GM12878 (cell line): ENCODE data around the gene SSH2. TPM values are rescaled to one million over a fixed set of nuclear protein-coding genes. Genes with fewer than 3 reads are reported as not detected.

Experiments used
- ATAC-seq: fragments of 200-7000 bp; cut with Tn5 transposase; 3 replicates; pipeline ENCODE4 v1.9.1; 2020; ENCODE audit warnings: mild to moderate bottlenecking, moderate library complexity
- BruUV-seq: library from RNA; stranded (reverse); fragments of 400-500 nt; replicated peaks from 2 replicates; lab custom pipeline; 2021; lab: Mats Ljungman, UMichigan
- CTCF ChIA-PET: fragments of 300-600 bp; sonication (Branson Sonifier 250); formaldehyde crosslinking; extraction: SDS; loops from one replicate; lab custom pipeline; 2021; ENCODE audit warnings: inconsistent platforms; lab: Yijun Ruan, JAX
- POLR2A ChIA-PET: fragments of 350-600 bp; formaldehyde crosslinking; extraction: SDS; loops from one replicate; lab custom pipeline; 2021; ENCODE audit warnings: inconsistent platforms; lab: Charles Lee
- RAD21 ChIA-PET: fragments of 300-600 bp; sonication (Branson Sonifier 250); formaldehyde crosslinking; loops from one replicate; lab custom pipeline; 2023; ENCODE audit warnings: antibody characterized with exemption; ENCODE audit not compliant: unreplicated experiment; lab: Charles Lee
- SMC1A ChIA-PET: fragments of 300-600 bp; sonication (Branson Sonifier 250); formaldehyde crosslinking; loops from one replicate; lab custom pipeline; 2023; ENCODE audit not compliant: unreplicated experiment, uncharacterized antibody; lab: Charles Lee
- DNase-seq: peaks from one replicate; pipeline ENCODE4 v3.0.0-alpha.2; 2011; ENCODE audit warnings: low read depth, low spot score
- FAIRE-seq: peaks from 3 replicates; lab custom pipeline; 2011; peaks lifted over from hg19 to GRCh38; lab: Jason Lieb, UNC
- H2AFZ ChIP-seq: 2 replicates; pipeline ENCODE4 v1.6.0; 2011; ENCODE audit warnings: low read depth, low read length, control low read depth; ENCODE audit not compliant: control insufficient read depth
- H3K27ac ChIP-seq: 2 replicates; pipeline ENCODE4 v1.5.1; 2011; ENCODE audit warnings: control low read depth; ENCODE audit not compliant: control insufficient read depth, insufficient read depth
- H3K27me3 ChIP-seq, 2 experiments: replicated peaks in 1 of 2; 2 replicates each; pipeline versions ENCODE4 v1.6.0 to v1.6.1; 2011; ENCODE audit warnings: low read length in 1 of 2; ENCODE audit not compliant: control insufficient read depth in 2 of 2, insufficient read depth in 2 of 2
- H3K36me3 ChIP-seq, 2 experiments: 2 replicates each; pipeline ENCODE4 v1.5.1; 2011; ENCODE audit warnings: low read length in 1 of 2; ENCODE audit not compliant: control insufficient read depth in 2 of 2, insufficient read depth in 2 of 2
- H3K4me1 ChIP-seq: 2 replicates; pipeline ENCODE4 v1.6.1; 2011; ENCODE audit warnings: mild to moderate bottlenecking, low read length, moderate library complexity, mixed read lengths; ENCODE audit not compliant: control insufficient read depth, insufficient read depth
- H3K4me2 ChIP-seq: 2 replicates; pipeline ENCODE4 v1.6.0; 2011; ENCODE audit warnings: control low read depth; ENCODE audit not compliant: control insufficient read depth, insufficient read depth
- H3K4me3 ChIP-seq: fragments of 200-600 bp; sonication (generic); 2 replicates; pipeline ENCODE4 v1.5.1; 2016
- H3K79me2 ChIP-seq: 2 replicates; pipeline ENCODE4 v1.6.0; 2011; ENCODE audit warnings: low read length; ENCODE audit not compliant: control insufficient read depth, insufficient read depth
- H3K9ac ChIP-seq: 2 replicates; pipeline ENCODE4 v1.8.0; 2011; ENCODE audit warnings: low read length, control low read depth, mixed read lengths; ENCODE audit not compliant: control insufficient read depth, insufficient read depth
- H3K9me3 ChIP-seq: replicated peaks from 3 replicates; pipeline ENCODE4 v1.5.1; 2011; ENCODE audit warnings: mild to moderate bottlenecking, low read length; ENCODE audit not compliant: control insufficient read depth, insufficient read depth
- H4K20me1 ChIP-seq: 2 replicates; pipeline ENCODE4 v1.6.0; 2011; ENCODE audit not compliant: control insufficient read depth, insufficient read depth
- CREM ChIP-seq: IDR thresholded peaks from 2 replicates; pipeline ENCODE4 v1.6.1; 2014; ENCODE audit warnings: antibody characterized with exemption, low read depth
- DPF2 ChIP-seq: fragments of 450-650 bp; IDR thresholded peaks from 2 replicates; pipeline ENCODE4 v1.6.1; 2017; ENCODE audit warnings: mild to moderate bottlenecking
- ESRRA ChIP-seq: IDR thresholded peaks from 2 replicates; pipeline ENCODE4 v1.6.1; 2012; ENCODE audit warnings: mild to moderate bottlenecking, low read length, improper control_type of control experiment
- FOXM1 ChIP-seq: IDR thresholded peaks from 2 replicates; pipeline ENCODE4 v1.6.1; 2012; ENCODE audit warnings: low read depth, mild to moderate bottlenecking, inconsistent platforms, low read length, moderate library complexity
- KAT2A ChIP-seq: conservative IDR thresholded peaks from 2 replicates; pipeline ENCODE4 v1.6.1; 2011; ENCODE audit warnings: low read depth, low read length; ENCODE audit not compliant: control insufficient read depth
- MTA2 ChIP-seq: fragments of 450-650 bp; IDR thresholded peaks from 2 replicates; pipeline ENCODE4 v1.6.1; 2016; ENCODE audit warnings: low read depth, mild to moderate bottlenecking, moderate library complexity
- MYC ChIP-seq: IDR thresholded peaks from 2 replicates; pipeline ENCODE4 v1.6.1; 2011; ENCODE audit warnings: mild to moderate bottlenecking, low read length, moderate library complexity, inconsistent platforms; ENCODE audit not compliant: insufficient read depth, insufficient replicate concordance, insufficient read length, severe bottlenecking
- STAT3 ChIP-seq: IDR thresholded peaks from 2 replicates; pipeline ENCODE4 v1.6.1; 2011; ENCODE audit warnings: low read depth, low read length, improper control_type of control experiment
- TAF1 ChIP-seq: IDR thresholded peaks from 2 replicates; pipeline ENCODE4 v1.6.1; 2011; ENCODE audit warnings: mild to moderate bottlenecking, low read depth, low read length, borderline replicate concordance
- TBL1XR1 ChIP-seq: IDR thresholded peaks from 2 replicates; pipeline ENCODE4 v1.6.1; 2012; ENCODE audit warnings: low read depth, low read length, improper control_type of control experiment
- TCF7 ChIP-seq: IDR thresholded peaks from 2 replicates; pipeline ENCODE4 v1.6.1; 2014; ENCODE audit warnings: antibody characterized with exemption, borderline replicate concordance
- WGBS: methylation state at CpG from one replicate; pipeline ENCODE4 v1.1.6; 2016; ENCODE audit warnings: low lambda C conversion rate; ENCODE audit not compliant: insufficient replicate concordance, insufficient coverage; ENCODE audit errors: missing lambda C conversion rate; 5-methylcytosine and 5-hydroxymethylcytosine counted together
- in situ Hi-C: fragments of 300-500 bp; cut with MboI; formaldehyde crosslinking; loops from 9 replicates; pipeline ENCODE4 v1.14.3; 2018; ENCODE audit warnings: mixed read lengths
- intact Hi-C: fragments of 100-400 bp; cut with micrococcal nuclease; formaldehyde crosslinking; loops from one replicate; pipeline ENCODE4 v1.14.2; 2022; ENCODE audit not compliant: unreplicated experiment
- polyA plus RNA-seq, 11 experiments: library from polyadenylated mRNA; depleted of rRNA in 4 of 11; unstranded in 6 of 11; stranded (reverse) in 5 of 11; fragments of >200 nt; fragmentation: Nextera tagmentation in 4 of 11; fragmentation: Illumina TruSeq in 1 of 11; extraction: Ambion mirVana in 4 of 11; extraction: Trizol in 1 of 11; gene quantifications; 1 replicate in 1 of 11; 2 replicates in 10 of 11; pipeline versions ENCODE4 v1.2.1 to v1.2.3, GENCODE V29; 2011 to 2016; ENCODE audit warnings: inconsistent platforms in 2 of 11, missing spikeins in 2 of 11, low read depth in 1 of 11
- total RNA-seq, 4 experiments: library from RNA; depleted of rRNA in 3 of 4; stranded (reverse); fragments of >200 nt in 3 of 4; fragmentation: Illumina TruSeq in 1 of 4; extraction: Trizol in 1 of 4; gene quantifications; 2 replicates each; pipeline versions ENCODE4 v1.2.1 to v1.2.3, GENCODE V29; 2013 to 2021

SSH2 gene
- total and polyA plus RNA-seq, 10 of the 15 experiments (the other 5 are each of a cell fraction or from before 2014, with no cell fraction given), result 9.3 to 65.9 (median 34.0) TPM

GRCh38 chr17:29839656-29840055, 90.4 kb downstream of the SSH2 start:
- no peak for ATAC-seq
- Histone ChIP-seq H3K79me2 (no peaks in the 10 kb centered on the region), H3K4me3 (no peak overlapping the region), H3K27me3 (no peaks in the 10 kb centered on the region), H3K27ac (no peak overlapping the region), H3K9ac (no peak overlapping the region), H2AFZ (no peak overlapping the region), H3K36me3 (peaks cover 0 to 2% of the 10 kb centered on the region in 2 experiments; a peak in 1 of 4 replicates), H4K20me1 (no peaks in the 10 kb centered on the region), H3K9me3 (no peaks in the 10 kb centered on the region), H3K4me2 (no peak overlapping the region), H3K4me1 (no peaks in the 10 kb centered on the region)
- WGBS, result 95% methylated on average over 1 of the region's 1 CpG
- ChIA-PET SMC1A (interaction anchor here (1.0 to 3.2 kb wide), 3 partner anchors 11 to 92 kb away, joined by 3 to 13 read pairs (median 11); no protein-coding TSS in a partner anchor), CTCF (interaction anchor here (1.1 to 4.1 kb wide), 3 partner anchors 12 to 91 kb away, joined by 4 to 14 read pairs (median 4); partner anchors contain the start of gene SSH2), POLR2A (no interaction called here), RAD21 (interaction anchor here (0.8 kb wide), 1 partner anchor 11 kb away, joined by 3 read pairs; no protein-coding TSS in a partner anchor)
- intact Hi-C loops, result no loop called here
- in situ Hi-C loops, result no loop called here
- no peak for TF ChIP-seq STAT3
- no peak for TF ChIP-seq ESRRA
- TF ChIP-seq MYC, result no peak
- no peak for TF ChIP-seq TAF1
- no peak for TF ChIP-seq CREM
- TF ChIP-seq KAT2A, result no peak
- TF ChIP-seq MTA2, result no peak
- TF ChIP-seq TBL1XR1, result no peak
- no peak for TF ChIP-seq TCF7
- TF ChIP-seq DPF2, result no peak
- TF ChIP-seq FOXM1, result no peak
- DNase-seq, result no peak
- no TSS peak for BruUV-seq
- no peak for FAIRE-seq
